K562 (cell line): ENCODE results near the gene ZCWPW1. TPM values are rescaled to one million over a fixed set of nuclear protein-coding genes. Genes with fewer than 3 reads are reported as not detected.
A peak's percentile ranks its signal among the peaks of the same experiment; 100 is the strongest.

Experiments
- BCOR ChIP-seq: fragments of 450-650 bp; IDR thresholded peaks from 2 replicates; pipeline ENCODE4 v1.6.1; 2016
- CREM ChIP-seq: IDR thresholded peaks from 2 replicates; pipeline ENCODE4 v1.6.1; 2014; ENCODE audit warnings: antibody characterized with exemption, low read depth
- ELF4 ChIP-seq: fragments of 450-650 bp; formaldehyde crosslinking; IDR thresholded peaks from 2 replicates; pipeline ENCODE4 v1.4.0; 2022; ENCODE audit warnings: missing genetic modification characterization
- LCOR ChIP-seq: sonication (generic); formaldehyde crosslinking; IDR thresholded peaks from 2 replicates; pipeline ENCODE4 v1.8.0; 2022; ENCODE audit warnings: mild to moderate bottlenecking, missing genetic modification reagents
- MCM2 ChIP-seq: fragments of 450-650 bp; IDR thresholded peaks from 2 replicates; pipeline ENCODE4 v1.6.1; 2017; ENCODE audit warnings: low read depth, mild to moderate bottlenecking
- PCBP1 ChIP-seq: fragments of 200-400 bp; formaldehyde crosslinking; IDR thresholded peaks from 2 replicates; pipeline ENCODE4 v1.6.1; 2018; ENCODE audit warnings: mild to moderate bottlenecking, low read depth, low read length; ENCODE audit not compliant: poor library complexity, severe bottlenecking
- PCBP2 ChIP-seq: fragments of 200-400 bp; formaldehyde crosslinking; IDR thresholded peaks from 2 replicates; pipeline ENCODE4 v1.6.1; 2018; ENCODE audit warnings: low read length, low read depth, mild to moderate bottlenecking, moderate library complexity; ENCODE audit not compliant: poor library complexity, severe bottlenecking
- POLR2G ChIP-seq: fragments of 200-400 bp; formaldehyde crosslinking; IDR thresholded peaks from 2 replicates; pipeline ENCODE4 v1.6.1; 2017; ENCODE audit warnings: low read depth, mild to moderate bottlenecking, antibody characterized with exemption, low read length, moderate library complexity
- RCOR1 ChIP-seq, 2 experiments: IDR thresholded peaks; 2 replicates each; pipeline ENCODE4 v1.6.1; 2012; ENCODE audit warnings: low read depth in 2 of 2, low read length in 2 of 2, borderline replicate concordance in 1 of 2, improper control_type of control experiment in 1 of 2
- SMARCC2 ChIP-seq: fragments of 450-650 bp; IDR thresholded peaks from 2 replicates; pipeline ENCODE4 v1.6.1; 2017; ENCODE audit warnings: antibody characterized with exemption, moderate library complexity, mild to moderate bottlenecking, low read depth
- SRF ChIP-seq, 2 experiments: fragments of 250-450, 450-650 bp in 1 of 2; sonication (Bioruptor Pico) in 1 of 2; sonication (generic) in 1 of 2; formaldehyde crosslinking; IDR thresholded peaks; 2 replicates each; pipeline versions ENCODE4 v1.5.0 to v1.5.1; 2020 to 2022; ENCODE audit warnings: mild to moderate bottlenecking in 1 of 2, missing genetic modification reagents in 1 of 2
- TBP ChIP-seq: optimal IDR thresholded peaks from 2 replicates; pipeline ENCODE3; 2011; ENCODE audit warnings: low read depth, low read length, improper control_type of control experiment
- ZEB2 ChIP-seq: fragments of 450-650 bp; IDR thresholded peaks from 2 replicates; pipeline ENCODE4 v1.6.1; 2016
- ZNF174 ChIP-seq: fragments of 250-450 bp; sonication (Bioruptor Pico); IDR thresholded peaks from 2 replicates; pipeline ENCODE4 v1.4.0; 2020; ENCODE audit warnings: mild to moderate bottlenecking
- ZNF444 ChIP-seq: fragments of 250-450 bp; sonication (Bioruptor Pico); IDR thresholded peaks from 2 replicates; pipeline ENCODE4 v1.4.0; 2020; ENCODE audit warnings: mild to moderate bottlenecking, moderate library complexity
- ZNF57 ChIP-seq: fragments of 450-650 bp; formaldehyde crosslinking; IDR thresholded peaks from 2 replicates; pipeline ENCODE4 v1.4.0; 2020; ENCODE audit warnings: mild to moderate bottlenecking, moderate library complexity
- polyA plus RNA-seq, 8 experiments: library from polyadenylated mRNA; depleted of rRNA in 4 of 8; stranded (reverse) in 5 of 8; unstranded in 3 of 8; fragments of >200 nt; fragmentation: Nextera tagmentation in 2 of 8; fragmentation: Illumina TruSeq in 1 of 8; extraction: Ambion mirVana in 2 of 8; extraction: Trizol in 1 of 8; gene quantifications; 2 replicates each; pipeline versions ENCODE4 v1.2.1 to v1.2.3, GENCODE V29; 2011 to 2014; ENCODE audit warnings: inconsistent platforms in 1 of 8, missing spikeins in 1 of 8
- total RNA-seq, 7 experiments: library from RNA; depleted of rRNA in 6 of 7; stranded (reverse); fragments of >200 nt in 6 of 7; fragmentation: Illumina TruSeq in 2 of 7; extraction: Trizol in 2 of 7; gene quantifications; 2 replicates each; pipeline versions ENCODE4 v1.2.1 to v1.2.3, GENCODE V29; 2011 to 2021; ENCODE audit warnings: low replicate concordance in 1 of 7
- TF ChIP-seq, protein P1 (sequence below): fragments of 200-400 bp; formaldehyde crosslinking; IDR thresholded peaks from 2 replicates; pipeline ENCODE4 v1.6.1; 2017; ENCODE audit warnings: mild to moderate bottlenecking, low read depth, low read length, moderate library complexity
- TF ChIP-seq, protein P2 (sequence below): fragments of 250-450 bp; sonication (Bioruptor Pico); IDR thresholded peaks from 2 replicates; pipeline ENCODE4 v1.8.0; 2021; ENCODE audit warnings: mild to moderate bottlenecking, moderate library complexity
- TF ChIP-seq, protein P3 (sequence below): IDR thresholded peaks from 2 replicates; pipeline ENCODE4 v1.6.1; 2011; ENCODE audit warnings: borderline replicate concordance, low read depth, mild to moderate bottlenecking, moderate library complexity, low read length; ENCODE audit not compliant: insufficient read depth, poor library complexity, severe bottlenecking

The ZCWPW1 gene
- total and polyA plus RNA-seq, 9 of the 15 experiments (the other 6 are each of a cell fraction or from before 2014, with no cell fraction given): 0.18 to 1.7 (median 1.2) TPM

- TF ChIP-seq, protein P1, sequence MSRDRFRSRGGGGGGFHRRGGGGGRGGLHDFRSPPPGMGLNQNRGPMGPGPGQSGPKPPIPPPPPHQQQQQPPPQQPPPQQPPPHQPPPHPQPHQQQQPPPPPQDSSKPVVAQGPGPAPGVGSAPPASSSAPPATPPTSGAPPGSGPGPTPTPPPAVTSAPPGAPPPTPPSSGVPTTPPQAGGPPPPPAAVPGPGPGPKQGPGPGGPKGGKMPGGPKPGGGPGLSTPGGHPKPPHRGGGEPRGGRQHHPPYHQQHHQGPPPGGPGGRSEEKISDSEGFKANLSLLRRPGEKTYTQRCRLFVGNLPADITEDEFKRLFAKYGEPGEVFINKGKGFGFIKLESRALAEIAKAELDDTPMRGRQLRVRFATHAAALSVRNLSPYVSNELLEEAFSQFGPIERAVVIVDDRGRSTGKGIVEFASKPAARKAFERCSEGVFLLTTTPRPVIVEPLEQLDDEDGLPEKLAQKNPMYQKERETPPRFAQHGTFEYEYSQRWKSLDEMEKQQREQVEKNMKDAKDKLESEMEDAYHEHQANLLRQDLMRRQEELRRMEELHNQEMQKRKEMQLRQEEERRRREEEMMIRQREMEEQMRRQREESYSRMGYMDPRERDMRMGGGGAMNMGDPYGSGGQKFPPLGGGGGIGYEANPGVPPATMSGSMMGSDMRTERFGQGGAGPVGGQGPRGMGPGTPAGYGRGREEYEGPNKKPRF: no peak
- TF ChIP-seq ZNF57 (no peak), BCOR (no peak), SMARCC2 (no peak), ZNF174 (no peak), PCBP2 (no peak), TBP (peak; percentile 35), CREM (peak; percentile 40; the same call in 1 of the 2 replicates), LCOR (peak; percentile 67; the same call in 1 of the 2 replicates), ELF4 (CRISPR knock-in tag) (peak; percentile 53; the same call in 1 of the 2 replicates), SRF (CRISPR knock-in tag; IDR thresholded peaks at IDR 0.05) (no peak), ZEB2 (no peak), RCOR1 (IDR thresholded peaks at IDR 0.05; ENCODE audit: borderline replicate concordance in 1 of 2, low read depth in 2 of 2, low read length in 2 of 2) (0 out of 4 replicates have a peak, but pooled peaks of 1 of the 2 experiments have one; percentile 32), PCBP1 (peak; percentile 51), ZNF444 (no peak), POLR2G (peak; percentile 73), MCM2 (no peak)
- TF ChIP-seq, protein P2, sequence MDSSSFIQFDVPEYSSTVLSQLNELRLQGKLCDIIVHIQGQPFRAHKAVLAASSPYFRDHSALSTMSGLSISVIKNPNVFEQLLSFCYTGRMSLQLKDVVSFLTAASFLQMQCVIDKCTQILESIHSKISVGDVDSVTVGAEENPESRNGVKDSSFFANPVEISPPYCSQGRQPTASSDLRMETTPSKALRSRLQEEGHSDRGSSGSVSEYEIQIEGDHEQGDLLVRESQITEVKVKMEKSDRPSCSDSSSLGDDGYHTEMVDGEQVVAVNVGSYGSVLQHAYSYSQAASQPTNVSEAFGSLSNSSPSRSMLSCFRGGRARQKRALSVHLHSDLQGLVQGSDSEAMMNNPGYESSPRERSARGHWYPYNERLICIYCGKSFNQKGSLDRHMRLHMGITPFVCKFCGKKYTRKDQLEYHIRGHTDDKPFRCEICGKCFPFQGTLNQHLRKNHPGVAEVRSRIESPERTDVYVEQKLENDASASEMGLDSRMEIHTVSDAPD (CRISPR knock-in tag): no peak
- TF ChIP-seq, protein P3, sequence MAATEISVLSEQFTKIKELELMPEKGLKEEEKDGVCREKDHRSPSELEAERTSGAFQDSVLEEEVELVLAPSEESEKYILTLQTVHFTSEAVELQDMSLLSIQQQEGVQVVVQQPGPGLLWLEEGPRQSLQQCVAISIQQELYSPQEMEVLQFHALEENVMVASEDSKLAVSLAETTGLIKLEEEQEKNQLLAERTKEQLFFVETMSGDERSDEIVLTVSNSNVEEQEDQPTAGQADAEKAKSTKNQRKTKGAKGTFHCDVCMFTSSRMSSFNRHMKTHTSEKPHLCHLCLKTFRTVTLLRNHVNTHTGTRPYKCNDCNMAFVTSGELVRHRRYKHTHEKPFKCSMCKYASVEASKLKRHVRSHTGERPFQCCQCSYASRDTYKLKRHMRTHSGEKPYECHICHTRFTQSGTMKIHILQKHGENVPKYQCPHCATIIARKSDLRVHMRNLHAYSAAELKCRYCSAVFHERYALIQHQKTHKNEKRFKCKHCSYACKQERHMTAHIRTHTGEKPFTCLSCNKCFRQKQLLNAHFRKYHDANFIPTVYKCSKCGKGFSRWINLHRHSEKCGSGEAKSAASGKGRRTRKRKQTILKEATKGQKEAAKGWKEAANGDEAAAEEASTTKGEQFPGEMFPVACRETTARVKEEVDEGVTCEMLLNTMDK: peak; percentile 61
Observed at GRCh38 chr7:100469227-100470044, 40.9 kb upstream of the ZCWPW1 start (continued).
